ENCODE measurements around the gene NID2.

- TF ChIP-seq CTCF (conservative IDR thresholded peaks at IDR 0.05 in 1 of 2, IDR thresholded peaks at IDR 0.05 in 1 of 2; ENCODE audit: low read depth in 1 of 2, low read length in 2 of 2): no peak
- TF ChIP-seq EZH2 (IDR thresholded peaks at IDR 0.05; ENCODE audit: low read length, missing control alignments): no peak
These were observed 105.6 kb downstream of the NID2 start for GRCh38 chr14:51963286-51963685.
